GM23338 (cell line): ENCODE measurements around the gene SF3A1. TPM values are rescaled to one million over a fixed set of nuclear protein-coding genes. Genes with fewer than 3 reads are reported as not detected.

Experiments
- ATAC-seq: fragments of 200-7000 bp; cut with Tn5 transposase; 3 replicates; pipeline ENCODE4 v1.9.1; 2020
- DNase-seq: peaks from one replicate; pipeline ENCODE4 v3.0.0-alpha.2; 2015; ENCODE audit warnings: low spot score
- H2AFZ ChIP-seq: fragments of 200-600 bp; sonication (generic); 2 replicates; pipeline ENCODE4 v1.8.0; 2016; ENCODE audit warnings: antibody characterized with exemption, mild to moderate bottlenecking, moderate library complexity
- H3F3A ChIP-seq: fragments of 200-600 bp; sonication (generic); replicated peaks from 2 replicates; pipeline ENCODE4 v1.8.0; 2017; ENCODE audit warnings: antibody characterized with exemption, mixed run types, low read depth
- H3K27ac ChIP-seq: fragments of 200-600 bp; sonication (generic); 2 replicates; pipeline ENCODE4 v1.6.1; 2016; ENCODE audit warnings: low read depth
- H3K27me3 ChIP-seq: fragments of 200-600 bp; sonication (generic); 2 replicates; pipeline ENCODE4 v1.8.0; 2016; ENCODE audit warnings: mild to moderate bottlenecking, mixed run types, moderate library complexity; ENCODE audit not compliant: insufficient read depth
- H3K36me3 ChIP-seq: fragments of 200-600 bp; sonication (generic); 2 replicates; pipeline ENCODE4 v1.8.0; 2016; ENCODE audit warnings: mild to moderate bottlenecking; ENCODE audit not compliant: insufficient read depth
- H3K4me1 ChIP-seq: fragments of 200-600 bp; sonication (generic); 2 replicates; pipeline ENCODE4 v1.8.0; 2016; ENCODE audit warnings: mild to moderate bottlenecking, moderate library complexity; ENCODE audit not compliant: insufficient read depth
- H3K4me2 ChIP-seq: fragments of 200-600 bp; sonication (generic); 2 replicates; pipeline ENCODE4 v1.7.1; 2017; ENCODE audit warnings: mixed run types
- H3K4me3 ChIP-seq: fragments of 200-600 bp; sonication (generic); 2 replicates; pipeline ENCODE4 v1.6.1; 2016; ENCODE audit warnings: mixed run types
- H3K79me2 ChIP-seq: fragments of 200-600 bp; sonication (generic); replicated peaks from 2 replicates; pipeline ENCODE4 v1.8.0; 2017; ENCODE audit warnings: mild to moderate bottlenecking; ENCODE audit not compliant: insufficient read depth
- H3K9me2 ChIP-seq: fragments of 200-600 bp; sonication (generic); 2 replicates; pipeline ENCODE4 v1.8.0; 2017; ENCODE audit not compliant: insufficient read depth
- H4K20me1 ChIP-seq: fragments of 200-600 bp; sonication (generic); replicated peaks from 2 replicates; pipeline ENCODE4 v1.8.0; 2017; ENCODE audit warnings: mild to moderate bottlenecking; ENCODE audit not compliant: insufficient read depth
- H3K27ac Mint-ChIP-seq: 2 replicates; pipeline ENCODE4 v1.8.0; 2020; ENCODE audit warnings: inconsistent platforms, mild to moderate bottlenecking, moderate library complexity, mixed read lengths
- H3K27me3 Mint-ChIP-seq: 3 replicates; pipeline ENCODE4 v1.8.0; 2022; ENCODE audit warnings: low read depth, mild to moderate bottlenecking, moderate library complexity, mixed read lengths, inconsistent platforms; ENCODE audit not compliant: insufficient read depth, poor library complexity
- H3K36me3 Mint-ChIP-seq: 3 replicates; pipeline ENCODE4 v1.8.0; 2021; ENCODE audit warnings: low read depth, mild to moderate bottlenecking, inconsistent platforms, moderate library complexity, mixed read lengths
- H3K4me1 Mint-ChIP-seq: 3 replicates; pipeline ENCODE4 v1.8.0; 2020; ENCODE audit warnings: mild to moderate bottlenecking, inconsistent platforms, mixed read lengths
- H3K4me3 Mint-ChIP-seq: 3 replicates; pipeline ENCODE4 v1.8.0; 2021; ENCODE audit warnings: moderate library complexity, mild to moderate bottlenecking, inconsistent platforms, mixed read lengths
- H3K9me3 Mint-ChIP-seq: 3 replicates; pipeline ENCODE4 v1.8.0; 2020; ENCODE audit warnings: moderate library complexity, mild to moderate bottlenecking, inconsistent platforms, mixed read lengths
- CREB1 ChIP-seq: fragments of 250-450 bp; sonication (Bioruptor Pico); IDR thresholded peaks from 2 replicates; pipeline ENCODE4 v1.5.0; 2020; ENCODE audit warnings: low read depth, mild to moderate bottlenecking, moderate library complexity
- CTCF ChIP-seq, 2 experiments: fragments of 200-600 bp in 1 of 2; sonication (generic) in 1 of 2; conservative IDR thresholded peaks; 2 replicates each; pipeline versions ENCODE4 v1.5.1 to v1.6.1; 2016 to 2017; ENCODE audit warnings: antibody characterized with exemption in 2 of 2, low read depth in 2 of 2, mild to moderate bottlenecking in 2 of 2, moderate library complexity in 1 of 2
- ETS1 ChIP-seq: IDR thresholded peaks from 2 replicates; pipeline ENCODE4 v1.6.1; 2016; ENCODE audit warnings: antibody characterized with exemption
- EZH2 ChIP-seq: fragments of 200-600 bp; sonication (generic); IDR thresholded peaks from one replicate; pipeline ENCODE4 v1.8.0; 2017; ENCODE audit warnings: antibody characterized with exemption, mild to moderate bottlenecking, low read depth; ENCODE audit not compliant: unreplicated experiment
- EZH2phosphoT487 ChIP-seq: fragments of 200-600 bp; sonication (generic); IDR thresholded peaks from one replicate; pipeline ENCODE4 v1.8.1; 2018; ENCODE audit warnings: antibody characterized with exemption; ENCODE audit not compliant: unreplicated experiment
- JUNB ChIP-seq: IDR thresholded peaks from one replicate; pipeline ENCODE4 v1.6.1; 2016; ENCODE audit warnings: antibody characterized with exemption; ENCODE audit not compliant: unreplicated experiment
- NANOG ChIP-seq: IDR thresholded peaks from 2 replicates; pipeline ENCODE4 v1.6.1; 2016; ENCODE audit warnings: antibody characterized with exemption, borderline replicate concordance
- POLR2AphosphoS5 ChIP-seq: IDR thresholded peaks from 2 replicates; pipeline ENCODE4 v1.6.1; 2016; ENCODE audit warnings: antibody characterized with exemption, low read depth
- REST ChIP-seq: IDR thresholded peaks from one replicate; pipeline ENCODE4 v1.6.1; 2018; ENCODE audit warnings: antibody characterized with exemption; ENCODE audit not compliant: unreplicated experiment
- STAT1 ChIP-seq: IDR thresholded peaks from one replicate; pipeline ENCODE4 v1.6.1; 2016; ENCODE audit warnings: antibody characterized with exemption; ENCODE audit not compliant: unreplicated experiment
- ZNF114 ChIP-seq: fragments of 250-450 bp; sonication (Bioruptor Pico); IDR thresholded peaks from 2 replicates; pipeline ENCODE4 v1.5.0; 2020; ENCODE audit warnings: mild to moderate bottlenecking, moderate library complexity
- ZNF331 ChIP-seq: fragments of 250-450 bp; sonication (Bioruptor Pico); IDR thresholded peaks from 2 replicates; pipeline ENCODE4 v1.5.0; 2020; ENCODE audit warnings: low read depth, mild to moderate bottlenecking, moderate library complexity
- ZNF462 ChIP-seq: fragments of 250-450 bp; sonication (Bioruptor Pico); IDR thresholded peaks from 2 replicates; pipeline ENCODE4 v1.5.0; 2020; ENCODE audit warnings: mild to moderate bottlenecking, moderate library complexity
- polyA plus RNA-seq: library from polyadenylated mRNA; unstranded; fragments of >200 nt; fragmentation: Nextera tagmentation; extraction: Ambion mirVana; gene quantifications from 2 replicates; pipeline ENCODE4 v1.2.1, GENCODE V29; 2016
- total RNA-seq: library from RNA; depleted of rRNA; stranded (reverse); fragments of >200 nt; shearing (Covaris generic); gene quantifications from 2 replicates; pipeline ENCODE4 v1.2.3, GENCODE V29; 2014

The SF3A1 gene
- total and polyA plus RNA-seq, 2 experiments from 2014 or later = 107 to 108 TPM

GRCh38 chr22:30326706-30327362, 29.9 kb downstream of the SF3A1 start, which contains the start of gene TBC1D10A:
TSS of gene TBC1D10A (minus strand) at chr22:30326941. CDS start at chr22:30326881, 60 bp downstream.
- Histone ChIP-seq H3F3A (peaks cover 9% of the 10 kb centered on the region), H3K9me2 (no peaks in the 10 kb centered on the region), H3K27ac (peak within 1 kb of the TSS; percentile 79; the same call in 1 of the 2 replicates), H3K36me3 (no peaks in the 10 kb centered on the region), H3K79me2 (no peaks in the 10 kb centered on the region), H3K4me1 (peaks cover 6% of the 10 kb centered on the region), H4K20me1 (peaks cover 8% of the 10 kb centered on the region; the same call in 1 of the 2 replicates), H3K4me2 (peak within 1 kb of the TSS; percentile 92), H3K27me3 (no peaks in the 10 kb centered on the region), H3K4me3 (peak within 1 kb of the TSS; percentile 77), H2AFZ (peak within 1 kb of the TSS; percentile 93; the same call in 1 of the 2 replicates)
- Mint-ChIP-seq H3K4me3 (peak within 1 kb of the TSS; percentile 76), H3K4me1 (peaks cover 25% of the 10 kb centered on the region), H3K27ac (peak within 1 kb of the TSS; percentile 83; the same call in 1 of the 2 replicates), H3K9me3 (no peaks in the 10 kb centered on the region), H3K27me3 (peaks cover 8% of the 10 kb centered on the region), H3K36me3 (peaks cover 11% of the 10 kb centered on the region)
- DNase-seq = peak; percentile 99
- TF ChIP-seq ZNF331 (no peak), JUNB (no peak), ETS1 (no peak), CREB1 (CRISPR knock-in tag) (no peak), ZNF462 (CRISPR knock-in tag) (no peak), EZH2phosphoT487 (no peak), CTCF (conservative IDR thresholded peaks at IDR 0.05; ENCODE audit: low read depth in 2 of 2) (no peak), EZH2 (no peak), STAT1 (no peak), ZNF114 (CRISPR knock-in tag) (no peak), POLR2AphosphoS5 (no peak; the same call in 1 of the 2 replicates), REST (no peak), NANOG (no peak)
- ATAC-seq = peak; percentile 92
